Thyroid gland (tissue), 4 donors: ENCODE results near the gene SPTLC3. TPM values are rescaled to one million over a fixed set of nuclear protein-coding genes. Genes with fewer than 3 reads are reported as not detected.

Experiments
- DNase-seq, 2 donors: peaks; one replicate each; pipeline ENCODE4 v3.0.0-alpha.2; 2019
- H3K27ac ChIP-seq, 3 donors: fragments of 200-600 bp; sonication (generic); 1 replicate in 2 of 3; 2 replicates in 1 of 3; pipeline ENCODE4 v1.5.1; 2016 to 2019; ENCODE audit warnings: mild to moderate bottlenecking in 1 of 3, moderate library complexity in 1 of 3
- H3K27me3 ChIP-seq: fragments of 200-600 bp; sonication (generic); one replicate; pipeline ENCODE4 v1.5.1; 2019
- H3K36me3 ChIP-seq, 2 donors: fragments of 200-600 bp; sonication (generic); one replicate each; pipeline ENCODE4 v1.5.1; 2016 to 2019
- H3K4me1 ChIP-seq, 2 donors: fragments of 200-600 bp; sonication (generic); one replicate each; pipeline ENCODE4 v1.5.1; 2017 to 2019
- H3K4me3 ChIP-seq, 3 donors: fragments of 200-600 bp; sonication (generic); replicated peaks in 1 of 3; 1 replicate in 2 of 3; 2 replicates in 1 of 3; pipeline ENCODE4 v1.5.1; 2016; ENCODE audit warnings: mild to moderate bottlenecking in 1 of 3
- H3K9me3 ChIP-seq: fragments of 200-600 bp; sonication (generic); one replicate; pipeline ENCODE4 v1.5.1; 2017
- POLR2A ChIP-seq, 2 donors: fragments of 450-650 bp; IDR thresholded peaks; one replicate each; pipeline ENCODE4 v1.6.1; 2017; ENCODE audit warnings: antibody characterized with exemption in 2 of 2, mild to moderate bottlenecking in 2 of 2, moderate library complexity in 1 of 2
- WGBS, 2 donors: methylation state at CpG; one replicate each; pipeline ENCODE4 v1.1.5; 2017; 5-methylcytosine and 5-hydroxymethylcytosine counted together
- intact Hi-C: fragments of 100-400 bp; cut with DNase I; formaldehyde crosslinking; loops from one replicate; pipeline ENCODE4 v1.15.1; 2023
- total RNA-seq, 4 donors: library from RNA; depleted of rRNA; stranded (reverse); fragments of >200 nt; gene quantifications; one replicate each; pipeline ENCODE4 v1.2.3, GENCODE V29; 2016
- TF ChIP-seq, protein P1 (sequence below), 6 experiments: fragments of 200-600 bp in 3 of 6; fragments of 450-650 bp in 3 of 6; sonication (generic) in 3 of 6; IDR thresholded peaks; one replicate each; pipeline ENCODE4 v1.5.1; 2016 to 2019; ENCODE audit warnings: antibody characterized with exemption in 6 of 6, mild to moderate bottlenecking in 2 of 6, inconsistent platforms in 1 of 6, moderate library complexity in 1 of 6

SPTLC3 gene
- total RNA-seq, 4 donors from 2014 or later = 33.8 to 71.5 (median 37.7) TPM

DNA sequence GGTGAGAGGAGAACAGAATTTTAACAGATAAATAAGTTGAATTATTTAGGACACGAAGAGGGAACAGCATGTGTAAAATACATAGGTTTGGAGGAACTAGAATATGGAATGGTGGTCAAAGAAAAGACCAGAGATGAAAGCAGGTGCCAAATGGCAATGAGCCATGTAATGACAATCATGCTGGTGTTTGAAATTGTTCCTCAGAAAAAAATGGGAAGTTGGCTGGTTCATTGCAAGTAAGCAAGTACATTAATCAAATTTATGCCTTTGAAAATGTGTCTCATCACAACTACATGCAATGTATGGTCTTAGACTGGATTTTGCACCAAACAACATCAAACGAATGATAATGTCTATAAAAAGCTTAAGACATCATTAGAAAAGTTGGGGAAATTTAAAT is 83.3 kb downstream of the SPTLC3 start:
- TF ChIP-seq, protein P1, sequence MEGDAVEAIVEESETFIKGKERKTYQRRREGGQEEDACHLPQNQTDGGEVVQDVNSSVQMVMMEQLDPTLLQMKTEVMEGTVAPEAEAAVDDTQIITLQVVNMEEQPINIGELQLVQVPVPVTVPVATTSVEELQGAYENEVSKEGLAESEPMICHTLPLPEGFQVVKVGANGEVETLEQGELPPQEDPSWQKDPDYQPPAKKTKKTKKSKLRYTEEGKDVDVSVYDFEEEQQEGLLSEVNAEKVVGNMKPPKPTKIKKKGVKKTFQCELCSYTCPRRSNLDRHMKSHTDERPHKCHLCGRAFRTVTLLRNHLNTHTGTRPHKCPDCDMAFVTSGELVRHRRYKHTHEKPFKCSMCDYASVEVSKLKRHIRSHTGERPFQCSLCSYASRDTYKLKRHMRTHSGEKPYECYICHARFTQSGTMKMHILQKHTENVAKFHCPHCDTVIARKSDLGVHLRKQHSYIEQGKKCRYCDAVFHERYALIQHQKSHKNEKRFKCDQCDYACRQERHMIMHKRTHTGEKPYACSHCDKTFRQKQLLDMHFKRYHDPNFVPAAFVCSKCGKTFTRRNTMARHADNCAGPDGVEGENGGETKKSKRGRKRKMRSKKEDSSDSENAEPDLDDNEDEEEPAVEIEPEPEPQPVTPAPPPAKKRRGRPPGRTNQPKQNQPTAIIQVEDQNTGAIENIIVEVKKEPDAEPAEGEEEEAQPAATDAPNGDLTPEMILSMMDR (IDR thresholded peaks at IDR 0.05) = no peak
- TF ChIP-seq POLR2A (IDR thresholded peaks at IDR 0.05) = no peak
- no peak overlapping the region for H3K4me3 ChIP-seq
- no peak overlapping the region for H3K27ac ChIP-seq
- no peaks in the 10 kb centered on the region for H3K9me3 ChIP-seq
- peaks cover 9 to 21% of the 10 kb centered on the region in 2 donors for H3K36me3 ChIP-seq
- DNase-seq = no peak
- no peaks in the 10 kb centered on the region for H3K27me3 ChIP-seq
- WGBS, 2 donors = 78 to 83% methylated on average over 2 of the region's 2 CpGs
- intact Hi-C loops = no loop called here
- H3K4me1 ChIP-seq = no peaks in the 10 kb centered on the region

DNA sequence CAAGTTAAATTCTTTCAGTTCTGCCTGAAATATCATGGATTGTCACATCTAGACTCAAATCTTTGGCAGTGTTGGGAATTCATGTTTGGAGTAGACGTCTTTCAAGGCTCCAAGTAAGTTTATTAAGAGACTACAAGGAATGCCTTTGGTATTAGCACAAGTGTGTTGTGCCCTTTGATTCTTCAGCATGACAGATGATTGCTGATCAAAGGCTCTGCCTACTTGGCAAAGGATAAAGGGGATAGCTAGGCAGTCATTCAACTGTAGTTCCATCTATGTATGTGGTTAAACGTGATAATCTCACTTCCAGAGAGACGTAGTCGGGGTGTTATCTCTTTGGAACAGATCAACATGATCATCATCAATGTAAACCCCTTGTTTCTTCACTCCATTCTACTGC is 86.2 kb downstream of the SPTLC3 start:
- WGBS, 2 donors = 83 to 85% methylated on average over 4 of the region's 4 CpGs
- DNase-seq = no peak
- intact Hi-C loops = no loop called here
- peaks cover 9 to 21% of the 10 kb centered on the region in 2 donors for H3K36me3 ChIP-seq
- H3K27me3 ChIP-seq = no peaks in the 10 kb centered on the region
- H3K4me3 ChIP-seq = no peak overlapping the region
- no peaks in the 10 kb centered on the region for H3K9me3 ChIP-seq
- no peak overlapping the region for H3K27ac ChIP-seq
- no peaks in the 10 kb centered on the region for H3K4me1 ChIP-seq
- TF ChIP-seq, protein P1 (IDR thresholded peaks at IDR 0.05) = no peak
- no peak for TF ChIP-seq POLR2A (IDR thresholded peaks at IDR 0.05)

DNA sequence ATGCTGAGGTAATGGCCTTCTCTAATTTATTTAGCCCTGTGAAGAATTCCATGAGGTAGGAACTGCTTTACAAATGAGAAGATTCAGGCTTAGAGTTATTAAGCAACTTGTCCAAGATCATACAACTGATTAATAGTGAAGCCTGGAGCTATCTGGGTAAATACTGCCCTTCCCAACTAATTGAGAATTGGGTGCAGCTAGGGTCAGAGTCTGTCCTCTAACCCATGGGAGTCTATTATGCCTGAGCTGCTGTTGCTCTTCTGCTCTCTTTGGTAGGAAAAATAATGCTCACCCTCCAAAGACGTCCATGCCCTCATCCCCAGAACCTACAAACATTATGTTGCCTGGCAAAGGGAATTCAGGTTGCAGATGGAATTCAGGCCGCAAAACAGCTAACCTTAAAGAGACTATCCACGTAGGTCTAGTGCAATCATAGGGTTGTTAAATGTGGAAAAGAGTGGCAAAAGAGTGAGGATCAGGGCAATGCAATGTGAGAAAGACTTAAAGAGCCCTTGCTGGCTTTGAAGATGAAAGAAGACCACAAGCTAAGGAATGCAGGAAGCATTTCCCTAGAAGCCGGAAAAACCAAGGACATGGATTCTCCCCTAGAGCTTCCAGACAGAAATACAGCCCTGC is 90.1 kb downstream of the SPTLC3 start:
- intact Hi-C loops = no loop called here
- 93 to 95% methylated on average over 4 of the region's 4 CpGs for WGBS, 2 donors

DNA sequence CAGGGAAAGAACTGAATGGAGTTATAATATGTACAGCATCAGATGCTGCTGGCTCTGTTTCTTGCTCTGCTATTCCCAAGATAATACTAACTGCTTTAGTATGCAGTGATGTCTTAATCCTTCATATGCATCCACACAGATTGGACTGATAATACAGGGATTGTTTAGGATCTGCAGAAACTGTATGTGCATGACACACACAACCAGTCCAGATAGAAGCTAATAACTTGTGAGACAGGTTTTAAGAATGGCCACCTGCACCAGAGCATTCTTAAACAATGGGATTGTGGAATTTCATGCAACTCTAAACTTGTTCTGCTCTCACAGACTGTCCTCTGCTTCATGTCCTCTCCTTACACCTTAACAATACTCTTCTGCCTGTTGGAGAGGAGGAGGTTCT is 90.9 kb downstream of the SPTLC3 start:
- intact Hi-C loops = no loop called here
- TF ChIP-seq, protein P1 (IDR thresholded peaks at IDR 0.05) = no peak
- TF ChIP-seq POLR2A (IDR thresholded peaks at IDR 0.05) = no peak

More for the DNA sequence above, 90.1 kb downstream of the SPTLC3 start:
- Histone ChIP-seq H3K9me3 (no peaks in the 10 kb centered on the region), H3K27me3 (no peaks in the 10 kb centered on the region), H3K27ac (no peak overlapping the region), H3K4me3 (no peak overlapping the region), H3K4me1 (no peaks in the 10 kb centered on the region), H3K36me3 (peaks cover 8 to 12% of the 10 kb centered on the region in 2 donors)
- TF ChIP-seq POLR2A (IDR thresholded peaks at IDR 0.05) = no peak
- TF ChIP-seq, protein P1 (IDR thresholded peaks at IDR 0.05) = no peak
- no peak for DNase-seq

DNA sequence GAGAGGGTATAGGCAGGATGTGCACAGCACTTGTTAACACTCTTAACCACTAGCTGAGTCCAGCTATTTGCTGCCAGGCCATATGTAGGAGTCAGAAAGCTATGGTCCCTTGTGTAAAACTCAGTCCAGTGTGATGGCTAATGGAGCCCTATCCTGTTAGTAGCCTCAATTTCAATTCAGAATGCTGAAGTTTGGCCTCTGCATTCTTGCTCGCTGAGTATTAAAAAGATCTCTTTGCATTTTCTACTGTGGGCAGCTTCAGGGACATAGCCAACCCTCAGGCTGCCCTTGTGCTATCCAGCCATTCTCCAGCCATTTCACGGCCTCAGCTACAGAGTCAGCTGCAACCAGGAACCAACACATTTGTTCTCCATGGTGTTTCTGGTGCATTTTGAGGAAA is 92.5 kb downstream of the SPTLC3 start:
- H3K27ac ChIP-seq = no peak overlapping the region
- H3K9me3 ChIP-seq = no peaks in the 10 kb centered on the region
- WGBS, 2 donors = 94% methylated on average over 2 of the region's 2 CpGs
- H3K4me3 ChIP-seq = no peak overlapping the region
- no peak for DNase-seq
- H3K27me3 ChIP-seq = no peaks in the 10 kb centered on the region
- intact Hi-C loops = no loop called here
- no peak for TF ChIP-seq POLR2A (IDR thresholded peaks at IDR 0.05)
- TF ChIP-seq, protein P1 (IDR thresholded peaks at IDR 0.05) = no peak
- no peaks in the 10 kb centered on the region for H3K36me3 ChIP-seq
- no peaks in the 10 kb centered on the region for H3K4me1 ChIP-seq

More for the DNA sequence above, 90.9 kb downstream of the SPTLC3 start:
- Histone ChIP-seq H3K4me1 (no peaks in the 10 kb centered on the region), H3K27ac (no peak overlapping the region), H3K4me3 (no peak overlapping the region), H3K9me3 (no peaks in the 10 kb centered on the region), H3K36me3 (peaks cover 2 to 5% of the 10 kb centered on the region in 2 donors), H3K27me3 (no peaks in the 10 kb centered on the region)
- no peak for DNase-seq
